HepG2 (cell line): ENCODE data around the gene TPSAB1.

Experiments
- RERE ChIP-seq: IDR thresholded peaks from 2 replicates; pipeline ENCODE4 v1.6.1; 2016; ENCODE audit warnings: low read depth, missing genetic modification reagents, missing compliant biosample characterization
- SIN3A ChIP-seq: IDR thresholded peaks from 2 replicates; pipeline ENCODE4 v1.6.1; 2011; ENCODE audit warnings: low read depth, mild to moderate bottlenecking, control low read depth, low read length, borderline replicate concordance

GRCh38 chr16:1277617-1278282 lies 37.2 kb downstream of the TPSAB1 start:
- TF ChIP-seq SIN3A (no peak), RERE (CRISPR knock-in tag) (no peak)
